Activated naive CD8-positive, alpha-beta T cell (primary cell): ENCODE data around the gene NGEF.

ENCODE experiments used
- H3K27ac Mint-ChIP-seq: one replicate; pipeline ENCODE4 v1.8.0; 2021; ENCODE audit warnings: mixed read lengths
- H3K27me3 Mint-ChIP-seq: one replicate; pipeline ENCODE4 v1.8.0; 2021; ENCODE audit warnings: mixed read lengths
- H3K36me3 Mint-ChIP-seq: one replicate; pipeline ENCODE4 v1.8.0; 2021; ENCODE audit warnings: mixed read lengths
- H3K4me1 Mint-ChIP-seq: one replicate; pipeline ENCODE4 v1.8.0; 2021; ENCODE audit warnings: low read depth, mixed read lengths
- H3K4me3 Mint-ChIP-seq: one replicate; pipeline ENCODE4 v1.8.0; 2021; ENCODE audit warnings: mild to moderate bottlenecking, mixed read lengths
- H3K9me3 Mint-ChIP-seq: one replicate; pipeline ENCODE4 v1.8.0; 2021; ENCODE audit warnings: low read depth, mixed read lengths

Gene NGEF

DNA sequence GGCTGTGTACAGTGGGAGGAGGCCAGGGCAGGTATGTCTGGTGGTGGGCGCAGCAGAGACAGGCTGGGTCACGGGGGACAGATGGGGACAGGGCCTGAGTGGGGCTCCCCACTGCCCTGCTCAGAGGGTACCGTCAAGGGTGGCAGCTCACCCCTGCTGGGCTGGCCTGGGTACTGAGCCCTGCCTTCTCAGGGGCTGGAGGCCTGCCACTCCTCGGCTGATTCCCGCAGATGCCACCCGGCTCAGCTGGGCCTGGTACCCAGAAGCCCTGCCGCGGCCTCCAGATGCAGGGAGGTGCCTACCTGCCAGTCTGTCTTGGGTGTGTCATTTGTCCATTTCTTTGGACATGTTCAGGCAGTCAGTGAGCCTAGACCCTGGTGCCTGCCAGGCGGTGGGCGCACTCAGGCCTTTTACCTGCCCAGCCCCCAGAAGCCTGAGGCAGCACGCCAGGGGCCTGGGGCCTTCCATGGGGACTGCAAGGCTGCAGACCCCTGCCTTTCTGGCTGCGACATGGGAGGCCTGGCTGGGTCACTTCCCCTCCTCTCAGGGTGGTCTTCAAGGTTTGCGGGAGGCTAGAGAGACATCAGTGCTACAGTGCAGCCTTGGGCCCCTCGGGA, 139.7 kb downstream of the NGEF start:
- peaks cover 5% of the 10 kb centered on the region for H3K4me1 Mint-ChIP-seq
- H3K27ac Mint-ChIP-seq = no peak overlapping the region
- no peaks in the 10 kb centered on the region for H3K9me3 Mint-ChIP-seq
- no peak overlapping the region for H3K4me3 Mint-ChIP-seq
- H3K36me3 Mint-ChIP-seq = no peaks in the 10 kb centered on the region
- H3K27me3 Mint-ChIP-seq = peaks cover 7% of the 10 kb centered on the region

DNA sequence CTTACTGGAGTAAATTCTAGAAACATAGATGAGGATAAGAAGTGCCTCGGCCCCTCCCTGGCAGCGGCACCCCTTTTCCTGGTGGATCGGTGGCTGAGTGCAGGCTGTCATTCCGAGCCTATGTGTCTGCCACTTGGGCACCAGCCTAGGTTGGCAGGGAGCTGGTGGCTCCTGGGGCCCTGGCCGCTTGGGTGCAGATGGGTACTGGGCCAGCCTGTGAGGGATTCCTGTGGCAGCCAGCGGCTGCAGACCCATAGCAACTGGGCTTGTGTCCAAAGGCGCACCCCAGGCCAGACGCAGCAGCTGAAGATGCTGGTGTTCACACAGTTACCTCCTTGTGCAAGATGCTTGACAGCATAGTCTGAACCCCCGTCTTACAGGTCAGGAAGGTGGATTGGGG, 140.2 kb downstream of the NGEF start:
- Mint-ChIP-seq H3K36me3 (no peaks in the 10 kb centered on the region), H3K27ac (no peak overlapping the region), H3K9me3 (no peaks in the 10 kb centered on the region), H3K27me3 (peaks cover 7% of the 10 kb centered on the region), H3K4me1 (peaks cover 5% of the 10 kb centered on the region), H3K4me3 (no peak overlapping the region)

DNA sequence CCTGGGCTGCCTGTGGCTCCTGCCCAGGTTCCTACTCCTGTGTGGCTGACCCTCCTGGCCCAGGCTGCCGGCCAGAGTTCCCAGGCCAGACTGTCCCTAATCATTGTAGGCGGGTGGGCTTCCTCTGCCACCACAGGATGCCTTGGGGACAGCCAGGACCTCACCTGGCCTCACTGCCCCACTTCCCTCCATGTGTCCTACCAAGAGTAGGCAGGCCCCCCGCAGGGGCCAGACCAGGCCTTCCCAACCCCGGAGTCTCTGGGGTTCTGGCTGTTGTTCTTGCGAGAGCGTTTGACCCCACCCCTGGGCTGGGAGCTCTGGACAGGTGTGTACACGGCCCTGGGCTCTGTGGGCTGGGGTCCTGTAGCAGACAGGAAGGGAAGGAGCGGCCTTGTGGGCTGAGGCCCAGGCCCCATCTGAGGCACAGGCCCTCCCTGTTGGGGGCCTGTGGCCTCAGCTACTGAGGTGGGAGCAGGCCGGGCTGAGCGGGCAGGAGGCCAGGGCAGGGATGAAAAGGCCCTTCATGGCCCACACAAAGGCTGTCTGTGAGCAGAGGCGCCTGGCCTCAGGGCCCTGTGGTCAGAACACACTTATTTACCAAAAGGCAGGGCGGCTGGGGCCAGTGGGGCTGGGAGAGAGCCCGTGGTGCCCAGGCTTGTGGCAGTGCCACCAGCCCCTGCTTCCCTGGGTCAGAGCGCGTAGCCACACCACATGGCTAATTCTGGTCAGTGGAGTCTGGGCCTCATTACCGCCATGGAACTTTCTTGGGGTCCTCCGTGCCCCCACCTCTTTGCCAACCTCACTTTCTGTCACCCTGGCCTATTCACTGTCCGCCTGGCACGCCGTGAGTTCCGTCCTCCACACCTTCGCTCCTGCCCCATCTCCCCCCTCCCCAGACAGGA, 141.0 kb downstream of the NGEF start:
- H3K4me3 Mint-ChIP-seq = no peak overlapping the region

DNA sequence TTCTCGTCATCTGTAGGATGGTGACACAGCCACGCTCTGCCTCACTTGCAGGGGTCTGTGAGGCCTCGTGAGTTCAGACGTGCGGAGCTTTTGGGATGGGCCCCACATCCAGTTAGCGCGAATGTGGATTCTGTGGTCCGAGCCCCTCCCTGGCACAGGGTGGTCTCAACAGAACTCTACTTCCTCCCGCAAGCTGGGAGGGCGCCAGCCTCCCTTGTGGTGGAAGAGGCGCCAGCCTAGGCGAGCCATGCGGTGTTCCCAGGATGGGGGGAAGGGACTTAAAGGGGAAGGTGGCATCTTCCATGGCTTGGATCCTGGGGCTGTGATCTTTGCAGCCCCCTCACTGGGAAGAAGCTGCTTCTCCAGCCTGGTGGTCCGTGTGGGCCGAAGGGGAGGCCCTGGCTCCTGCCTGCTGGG, 141.6 kb downstream of the NGEF start:
- Mint-ChIP-seq H3K4me3 (no peak overlapping the region), H3K9me3 (no peaks in the 10 kb centered on the region), H3K27me3 (peaks cover 5% of the 10 kb centered on the region), H3K27ac (no peak overlapping the region), H3K36me3 (no peaks in the 10 kb centered on the region), H3K4me1 (peaks cover 3% of the 10 kb centered on the region)

More for the DNA sequence above, 141.0 kb downstream of the NGEF start:
- peaks cover 3% of the 10 kb centered on the region for H3K4me1 Mint-ChIP-seq
- H3K27me3 Mint-ChIP-seq = peaks cover 5% of the 10 kb centered on the region
- no peaks in the 10 kb centered on the region for H3K36me3 Mint-ChIP-seq
- no peaks in the 10 kb centered on the region for H3K9me3 Mint-ChIP-seq
- no peak overlapping the region for H3K27ac Mint-ChIP-seq

DNA sequence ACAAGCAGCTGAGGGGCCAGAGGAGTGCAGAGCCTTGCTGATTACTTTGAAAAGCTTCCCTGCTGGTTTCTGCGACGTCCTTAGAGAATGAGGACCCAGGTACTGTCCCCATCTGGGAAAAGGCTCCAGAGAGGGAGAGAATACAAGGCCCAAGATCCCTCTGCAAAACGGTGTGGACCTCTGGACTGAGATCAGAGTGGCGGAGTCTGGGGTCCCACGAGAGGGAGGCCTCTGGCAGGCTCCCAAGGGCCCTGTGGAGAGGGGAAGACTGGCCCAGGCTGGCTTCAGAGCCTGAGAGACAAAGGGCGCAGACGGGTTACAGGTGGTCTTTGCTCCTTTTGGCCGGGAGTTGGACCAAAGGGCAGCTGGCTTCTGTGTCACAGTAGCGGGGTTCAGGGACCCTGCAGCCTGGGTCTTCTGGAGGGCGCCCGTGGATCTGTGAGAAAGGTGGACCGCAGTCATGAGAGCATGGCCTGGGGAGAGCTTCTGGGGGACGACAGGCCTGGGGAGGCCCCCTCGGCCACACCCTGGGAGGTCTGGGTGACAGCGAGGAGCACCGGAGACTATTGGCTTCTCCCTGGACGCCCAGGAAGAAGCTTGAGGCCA, 142.2 kb downstream of the NGEF start:
- Mint-ChIP-seq H3K36me3 (no peaks in the 10 kb centered on the region), H3K27me3 (peaks cover 5% of the 10 kb centered on the region), H3K4me1 (peaks cover 3% of the 10 kb centered on the region), H3K27ac (no peak overlapping the region), H3K9me3 (no peaks in the 10 kb centered on the region), H3K4me3 (no peak overlapping the region)

DNA sequence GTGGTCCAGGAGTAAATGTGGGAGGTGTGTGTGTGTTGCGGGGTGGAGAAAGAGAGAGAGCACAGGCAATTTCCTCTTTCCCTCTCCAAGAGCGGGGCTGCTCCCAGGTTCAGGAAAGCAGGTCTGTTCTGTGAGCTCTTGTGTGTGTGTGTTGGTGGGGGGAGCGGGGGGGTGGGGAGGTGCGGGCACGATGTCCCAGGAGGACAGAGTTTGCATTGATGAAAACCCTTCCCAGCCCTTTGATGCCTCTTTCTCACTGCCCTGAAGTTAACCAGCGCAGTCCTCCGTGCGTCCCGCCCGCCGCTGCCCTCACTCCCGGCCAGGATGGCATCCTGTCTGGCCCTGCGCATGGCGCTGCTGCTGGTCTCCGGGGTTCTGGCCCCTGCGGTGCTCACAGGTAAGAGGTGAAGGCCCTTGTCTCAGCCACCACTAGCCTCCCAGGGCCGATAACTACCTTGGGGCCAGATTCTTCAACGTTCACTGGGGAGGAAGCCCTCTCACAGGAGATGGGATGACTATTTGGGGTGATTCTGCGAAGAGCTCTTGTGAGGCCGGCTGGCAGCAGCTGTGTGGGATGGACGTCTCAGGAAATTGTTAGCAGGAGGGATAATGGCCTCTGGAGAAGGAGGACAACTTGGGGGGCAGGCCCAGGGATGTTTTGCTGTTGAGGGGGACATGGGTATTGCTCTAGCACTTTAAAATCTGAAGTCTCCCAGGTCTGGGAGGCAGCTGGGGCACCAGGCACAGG, 142.9 kb downstream of the NGEF start, which contains the start of gene SNORC:
SNORC (plus strand) TSS at position 247 of the 748 bp plus-strand sequence; CDS start at position 325, 78 bp downstream.
- peaks cover 3% of the 10 kb centered on the region for H3K27me3 Mint-ChIP-seq
- H3K4me1 Mint-ChIP-seq = peaks cover 1% of the 10 kb centered on the region
- no peaks in the 10 kb centered on the region for H3K36me3 Mint-ChIP-seq
- H3K9me3 Mint-ChIP-seq = no peaks in the 10 kb centered on the region
- no peak within 1 kb of the TSS for H3K4me3 Mint-ChIP-seq
- H3K27ac Mint-ChIP-seq = no peak within 1 kb of the TSS

DNA sequence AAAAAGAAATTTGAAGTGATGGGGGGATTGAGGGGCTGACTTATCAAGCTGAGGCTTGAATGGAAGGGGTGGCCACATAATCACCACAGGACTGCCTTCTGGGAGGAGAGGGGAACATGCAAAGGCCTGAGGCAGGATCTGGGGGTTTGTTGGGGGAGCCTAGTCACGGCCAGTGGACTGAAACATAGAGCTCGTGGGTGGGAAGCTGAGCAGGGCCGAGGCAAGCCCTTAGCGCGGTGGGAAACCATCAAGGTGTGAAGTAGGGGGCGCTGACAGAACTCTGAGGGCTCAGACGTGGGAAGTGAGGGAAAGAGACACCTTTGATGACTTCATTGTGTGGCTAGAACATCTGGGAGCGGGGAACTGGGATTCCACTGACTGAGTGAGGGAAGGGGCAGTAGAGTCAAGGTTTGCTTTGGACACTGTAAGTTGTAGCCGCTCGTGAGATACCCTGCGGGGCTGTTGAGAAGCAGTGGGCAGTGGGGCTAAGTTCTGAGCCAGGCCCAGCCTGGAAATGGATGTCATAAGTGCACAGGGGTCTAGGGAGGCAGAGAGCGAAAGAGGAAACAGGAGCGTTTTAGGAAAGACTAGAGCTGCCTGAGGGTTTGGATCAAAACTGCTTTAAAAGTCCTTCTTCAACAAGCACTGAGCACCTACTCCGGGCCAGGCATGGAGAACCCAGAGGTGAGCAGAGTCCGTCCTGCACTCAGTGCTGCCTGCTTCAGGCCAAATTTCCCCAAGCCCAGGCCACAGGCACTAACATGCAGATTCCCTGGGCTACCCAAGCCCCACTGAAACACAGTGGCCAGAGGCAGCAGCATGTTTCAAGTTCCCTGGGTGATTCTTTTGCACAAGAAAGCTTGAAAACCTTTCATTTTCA, 143.7 kb downstream of the NGEF start:
- Mint-ChIP-seq H3K27ac (no peak overlapping the region), H3K27me3 (peaks cover 1% of the 10 kb centered on the region), H3K4me3 (no peak overlapping the region), H3K9me3 (no peaks in the 10 kb centered on the region), H3K36me3 (no peaks in the 10 kb centered on the region), H3K4me1 (no peaks in the 10 kb centered on the region)

DNA sequence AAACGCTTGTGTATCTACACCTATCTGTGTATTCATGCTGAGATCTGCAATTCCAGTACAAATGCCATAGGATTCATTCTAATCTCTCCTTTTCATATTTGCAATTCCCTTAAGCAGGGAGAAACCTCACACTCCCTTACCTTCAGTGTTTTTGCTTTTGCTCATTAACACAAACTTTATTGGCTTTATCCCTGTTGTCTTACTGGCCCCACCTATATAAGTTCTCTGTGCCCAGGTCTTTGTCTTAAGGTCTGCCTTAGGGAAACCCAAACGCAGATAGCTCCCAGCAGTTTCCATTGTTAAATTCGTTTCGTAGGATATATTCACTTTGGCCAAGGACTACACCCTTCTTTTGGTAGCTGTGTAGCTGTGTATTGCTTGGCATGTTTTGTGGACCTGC, 147.0 kb downstream of the NGEF start:
- Mint-ChIP-seq H3K9me3 (no peaks in the 10 kb centered on the region), H3K27ac (no peak overlapping the region), H3K36me3 (peaks cover under 1% of the 10 kb centered on the region), H3K4me1 (no peaks in the 10 kb centered on the region), H3K27me3 (no peaks in the 10 kb centered on the region), H3K4me3 (no peak overlapping the region)

DNA sequence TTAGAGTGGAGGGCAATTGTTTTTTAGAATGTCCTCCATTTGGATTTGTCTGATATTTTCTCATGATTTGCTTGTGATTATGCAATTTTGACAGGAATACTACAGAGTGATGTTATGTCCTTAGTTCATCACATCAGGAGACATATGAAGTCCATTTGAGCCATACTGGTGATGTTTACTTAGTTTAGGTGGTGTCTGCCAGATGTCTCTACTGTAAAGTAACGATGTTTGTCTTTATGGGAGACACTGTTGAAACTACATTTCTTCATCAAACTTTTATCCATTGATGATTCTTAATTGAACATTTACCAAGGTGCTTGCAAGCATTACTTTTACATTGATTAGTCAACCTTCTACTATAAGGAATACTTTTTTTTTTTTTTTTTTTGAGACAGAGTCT, 147.9 kb downstream of the NGEF start:
- Mint-ChIP-seq H3K4me3 (no peak overlapping the region), H3K4me1 (no peaks in the 10 kb centered on the region), H3K36me3 (peaks cover 5% of the 10 kb centered on the region), H3K9me3 (no peaks in the 10 kb centered on the region), H3K27ac (no peak overlapping the region), H3K27me3 (no peaks in the 10 kb centered on the region)

DNA sequence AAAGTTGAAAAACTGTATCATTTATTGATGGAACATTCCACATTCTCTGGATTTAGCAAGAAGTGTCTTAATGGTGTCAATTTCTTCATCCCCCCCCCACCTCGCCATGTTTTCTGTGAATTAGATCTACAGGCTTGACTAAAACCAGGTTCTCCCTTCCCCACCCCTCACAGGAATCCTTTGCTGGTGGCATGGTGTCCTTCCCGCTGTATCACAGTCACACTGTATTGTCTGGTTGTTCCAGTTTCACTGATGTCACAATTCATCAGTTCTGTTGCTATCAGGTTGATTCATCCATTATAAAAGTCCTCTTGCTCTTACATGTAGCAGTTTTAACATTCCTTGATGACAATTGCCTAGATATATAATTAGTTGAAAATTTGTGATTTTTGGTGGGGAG, 149.1 kb downstream of the NGEF start:
- no peak overlapping the region for H3K27ac Mint-ChIP-seq

DNA sequence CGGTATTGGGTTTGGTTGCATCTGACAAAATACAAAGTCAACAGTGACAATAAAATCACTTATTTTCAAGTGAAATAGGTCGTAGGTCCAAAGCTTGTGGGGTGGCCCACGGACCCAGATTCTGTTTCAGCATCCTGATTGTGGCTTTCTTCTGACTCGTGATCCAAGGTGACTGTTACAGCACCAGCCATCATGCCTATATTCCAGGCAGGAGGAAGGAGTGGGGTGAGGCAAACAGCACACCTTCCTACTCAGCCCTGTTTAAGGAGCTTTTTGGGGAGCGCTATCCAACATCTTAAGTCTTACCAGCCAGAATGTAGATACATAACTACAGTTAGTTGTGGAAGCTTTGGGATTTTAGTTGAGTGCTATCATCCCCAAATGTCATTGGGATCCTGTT, 151.7 kb downstream of the NGEF start:
- H3K9me3 Mint-ChIP-seq = no peaks in the 10 kb centered on the region
- H3K36me3 Mint-ChIP-seq = peaks cover 16% of the 10 kb centered on the region
- H3K27ac Mint-ChIP-seq = no peak overlapping the region
- no peaks in the 10 kb centered on the region for H3K27me3 Mint-ChIP-seq
- H3K4me3 Mint-ChIP-seq = no peak overlapping the region
- H3K4me1 Mint-ChIP-seq = no peaks in the 10 kb centered on the region

More for the DNA sequence above, 149.1 kb downstream of the NGEF start:
- no peaks in the 10 kb centered on the region for H3K27me3 Mint-ChIP-seq
- no peaks in the 10 kb centered on the region for H3K4me1 Mint-ChIP-seq
- no peak overlapping the region for H3K4me3 Mint-ChIP-seq
- H3K36me3 Mint-ChIP-seq = peaks cover 8% of the 10 kb centered on the region
- no peaks in the 10 kb centered on the region for H3K9me3 Mint-ChIP-seq

DNA sequence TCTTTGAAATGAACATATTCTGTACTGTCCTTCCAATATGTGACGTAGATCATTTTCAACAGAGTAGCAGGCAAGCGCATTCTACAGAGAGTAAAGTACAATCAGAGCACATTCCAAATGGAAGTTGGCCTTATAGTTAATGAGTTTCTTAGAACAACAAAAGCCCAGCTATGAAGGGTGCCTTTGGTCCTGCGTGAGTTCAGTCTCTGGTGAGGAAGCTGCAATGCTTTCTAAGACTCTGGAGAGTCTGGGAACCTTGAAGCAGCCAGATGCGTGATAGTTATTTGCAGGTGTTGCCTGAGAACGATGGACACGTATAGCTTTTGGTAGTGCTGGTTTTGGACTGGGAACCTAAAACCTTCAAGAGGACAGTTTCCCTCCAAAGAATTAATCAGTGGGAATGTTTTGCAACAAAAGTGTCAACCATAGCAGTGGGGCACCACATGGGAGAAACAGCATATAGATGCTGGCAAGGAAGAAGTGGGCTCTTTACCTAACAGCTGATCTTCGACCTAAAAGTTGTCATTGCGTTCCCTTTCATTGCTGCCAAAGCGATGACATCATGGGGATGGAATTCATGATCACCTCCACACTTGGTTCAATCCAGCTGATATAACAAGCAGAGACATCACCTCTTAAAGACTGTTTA, 152.3 kb downstream of the NGEF start:
- Mint-ChIP-seq H3K4me1 (no peaks in the 10 kb centered on the region), H3K36me3 (peaks cover 16% of the 10 kb centered on the region), H3K27me3 (no peaks in the 10 kb centered on the region), H3K27ac (no peak overlapping the region), H3K4me3 (no peak overlapping the region), H3K9me3 (no peaks in the 10 kb centered on the region)

DNA sequence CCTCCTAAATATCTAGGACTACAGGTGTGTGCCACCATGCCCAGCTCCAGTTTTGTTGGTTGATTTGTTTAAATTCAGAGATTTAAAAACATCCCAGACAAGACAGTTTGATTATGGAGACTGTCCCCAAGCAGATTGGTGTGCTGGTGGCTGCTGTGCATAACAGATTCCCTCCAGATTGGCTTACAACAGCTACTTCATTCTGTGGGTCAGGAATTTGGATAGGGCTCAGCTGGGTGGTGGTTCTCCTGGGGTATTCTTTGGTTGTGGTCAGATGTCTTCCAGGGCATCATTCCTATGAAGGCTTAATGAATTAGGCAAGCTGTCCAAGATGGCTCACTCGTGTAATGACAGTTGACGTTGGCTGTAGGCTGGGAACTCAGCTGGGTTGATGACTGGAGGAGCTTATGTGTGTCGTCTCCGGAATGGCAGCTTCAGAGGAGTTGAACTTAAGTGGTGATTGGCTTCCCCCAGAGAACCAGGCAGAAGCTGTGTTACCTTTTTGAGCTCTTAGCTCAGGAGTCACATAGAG, 153.6 kb downstream of the NGEF start:
- Mint-ChIP-seq H3K27me3 (no peaks in the 10 kb centered on the region), H3K27ac (no peak overlapping the region), H3K36me3 (peaks cover 16% of the 10 kb centered on the region)

More for the DNA sequence above, 153.6 kb downstream of the NGEF start:
- no peaks in the 10 kb centered on the region for H3K9me3 Mint-ChIP-seq
- no peak overlapping the region for H3K4me3 Mint-ChIP-seq
- H3K4me1 Mint-ChIP-seq = no peaks in the 10 kb centered on the region
